Vagina (tissue), 2 donors: Measurements from ENCODE around the gene PMEL. TPM values are rescaled to one million over a fixed set of nuclear protein-coding genes. Genes with fewer than 3 reads are reported as not detected.
"Not testable (repeated sequence)": the region's sequence is repeated elsewhere in the genome, so short reads cannot be mapped to it uniquely, and the experiment has no call there.

ENCODE experiments used
- DNase-seq, 2 donors: peaks; one replicate each; pipeline ENCODE4 v3.0.0-alpha.2; 2017; ENCODE audit errors: extremely low spot score in 2 of 2
- H3K27ac ChIP-seq: fragments of 200-600 bp; sonication (generic); one replicate; pipeline ENCODE4 v1.5.1; 2019
- H3K27me3 ChIP-seq: fragments of 200-600 bp; sonication (generic); one replicate; pipeline ENCODE4 v1.5.1; 2019
- H3K36me3 ChIP-seq, 2 donors: fragments of 200-600 bp; sonication (generic); one replicate each; pipeline ENCODE4 v1.5.1; 2017 to 2019
- H3K4me1 ChIP-seq: fragments of 200-600 bp; sonication (generic); one replicate; pipeline ENCODE4 v1.5.1; 2019
- H3K4me3 ChIP-seq, 2 donors: fragments of 200-600 bp; sonication (generic); 1 replicate in 1 of 2; 2 replicates in 1 of 2; pipeline ENCODE4 v1.5.1; 2016 to 2019
- H3K9me3 ChIP-seq: fragments of 200-600 bp; sonication (generic); one replicate; pipeline ENCODE4 v1.5.1; 2019
- CTCF ChIP-seq, 3 experiments: fragments of 450-650 bp in 2 of 3; fragments of 200-600 bp in 1 of 3; sonication (generic) in 1 of 3; IDR thresholded peaks; one replicate each; pipeline ENCODE4 v1.5.1; 2017 to 2019; ENCODE audit warnings: antibody characterized with exemption in 3 of 3, mild to moderate bottlenecking in 2 of 3, moderate library complexity in 2 of 3
- POLR2A ChIP-seq, 2 donors: fragments of 450-650 bp; IDR thresholded peaks; one replicate each; pipeline ENCODE4 v1.6.1; 2017; ENCODE audit warnings: antibody characterized with exemption in 2 of 2, mild to moderate bottlenecking in 2 of 2, moderate library complexity in 2 of 2
- POLR2AphosphoS5 ChIP-seq, 2 donors: sonication (generic); formaldehyde crosslinking; IDR thresholded peaks; one replicate each; pipeline ENCODE4 v1.9.0; 2017; ENCODE audit warnings: antibody characterized with exemption in 2 of 2, mild to moderate bottlenecking in 2 of 2, low read depth in 1 of 2; ENCODE audit not compliant: insufficient read depth in 1 of 2
- intact Hi-C: fragments of 100-400 bp; cut with DNase I; formaldehyde crosslinking; loops from one replicate; pipeline ENCODE4 v1.15.1; 2023
- total RNA-seq: library from RNA; depleted of rRNA; stranded (reverse); fragments of >200 nt; gene quantifications from one replicate; pipeline ENCODE4 v1.2.3, GENCODE V29; 2016

Gene PMEL
- total RNA-seq, 1 donor from 2014 or later = 1.2 TPM

- intact Hi-C loops = no loop called here
- Histone ChIP-seq H3K4me3 (no peak overlapping the region), H3K4me1 (peaks cover 46% of the 10 kb centered on the region), H3K27me3 (no peaks in the 10 kb centered on the region), H3K9me3 (no peaks in the 10 kb centered on the region), H3K27ac (no peak overlapping the region), H3K36me3 (no peaks in the 10 kb centered on the region)
- DNase-seq = no peak
- TF ChIP-seq POLR2AphosphoS5 (IDR thresholded peaks at IDR 0.05; ENCODE audit: insufficient read depth in 1 of 2, low read depth in 1 of 2) = no peak
- TF ChIP-seq CTCF (IDR thresholded peaks at IDR 0.05) = no peak
- TF ChIP-seq POLR2A (IDR thresholded peaks at IDR 0.05) = no peak
Measured at GRCh38 chr12:55925371-55925770, 40.5 kb downstream of the PMEL start.

GRCh38 chr12:55923648-55924047, 42.2 kb downstream of the PMEL start:
- H3K27ac ChIP-seq, H3K4me3 ChIP-seq, H3K36me3 ChIP-seq, H3K27me3 ChIP-seq, DNase-seq, H3K9me3 ChIP-seq, intact Hi-C loops: not testable (repeated sequence)
- peaks cover 36% of the 10 kb centered on the region for H3K4me1 ChIP-seq

GRCh38 chr12:55922126-55922525, 43.7 kb downstream of the PMEL start:
- DNase-seq = no peak
- Histone ChIP-seq H3K4me3 (no peak overlapping the region), H3K4me1 (peaks cover 29% of the 10 kb centered on the region), H3K27ac (no peak overlapping the region), H3K36me3 (no peaks in the 10 kb centered on the region), H3K27me3 (no peaks in the 10 kb centered on the region), H3K9me3 (no peaks in the 10 kb centered on the region)
- intact Hi-C loops = no loop called here
- no peak for TF ChIP-seq CTCF (IDR thresholded peaks at IDR 0.05)
- no peak for TF ChIP-seq POLR2A (IDR thresholded peaks at IDR 0.05)
- TF ChIP-seq POLR2AphosphoS5 (IDR thresholded peaks at IDR 0.05; ENCODE audit: insufficient read depth in 1 of 2, low read depth in 1 of 2) = no peak

- H3K27ac ChIP-seq, H3K9me3 ChIP-seq, H3K36me3 ChIP-seq, intact Hi-C loops, H3K27me3 ChIP-seq, H3K4me3 ChIP-seq, DNase-seq: not testable (repeated sequence)
- peaks cover 16% of the 10 kb centered on the region for H3K4me1 ChIP-seq
Measured at GRCh38 chr12:55919032-55919431, 46.8 kb downstream of the PMEL start.

GRCh38 chr12:55915482-55915859, 50.4 kb downstream of the PMEL start:
- Histone ChIP-seq H3K36me3 (peaks cover 0 to 14% of the 10 kb centered on the region in 2 donors), H3K27ac (no peak overlapping the region), H3K27me3 (no peaks in the 10 kb centered on the region), H3K4me1 (peaks cover 9% of the 10 kb centered on the region), H3K4me3 (no peak overlapping the region), H3K9me3 (no peaks in the 10 kb centered on the region)
- no peak for DNase-seq
- intact Hi-C loops = no loop called here
- TF ChIP-seq POLR2AphosphoS5 (IDR thresholded peaks at IDR 0.05; ENCODE audit: insufficient read depth in 1 of 2, low read depth in 1 of 2) (no peak), CTCF (IDR thresholded peaks at IDR 0.05) (no peak), POLR2A (IDR thresholded peaks at IDR 0.05) (no peak)

- Histone ChIP-seq H3K27ac (no peak overlapping the region), H3K4me3 (no peak overlapping the region), H3K9me3 (no peaks in the 10 kb centered on the region), H3K4me1 (no peaks in the 10 kb centered on the region), H3K36me3 (peaks cover 0 to 14% of the 10 kb centered on the region in 2 donors), H3K27me3 (no peaks in the 10 kb centered on the region)
- no peak for DNase-seq
- intact Hi-C loops = no loop called here
- no peak for TF ChIP-seq POLR2AphosphoS5 (IDR thresholded peaks at IDR 0.05; ENCODE audit: insufficient read depth in 1 of 2, low read depth in 1 of 2)
- no peak for TF ChIP-seq CTCF (IDR thresholded peaks at IDR 0.05)
- no peak for TF ChIP-seq POLR2A (IDR thresholded peaks at IDR 0.05)
Measured at GRCh38 chr12:55912908-55913307, 52.9 kb downstream of the PMEL start.
